ENCODE measurements around the gene MBD3L1.

MBD3L1 gene

GRCh38 chr19:8832132-8833021 lies at the start of gene MBD3L1, which contains the start of gene ZNF558:
MBD3L1 (plus strand) TSS chr19:8832377; CDS start chr19:8842679, 10,302 bp downstream.
ZNF558 (minus strand) TSS chr19:8832304; CDS start chr19:8822659, 9,645 bp downstream.
- peak; percentile 93 for DNase-seq (ENCODE audit: low read depth)

- DNase-seq (ENCODE audit: low read depth): no peak
Observed at GRCh38 chr19:8794823-8795222, 37.4 kb upstream of the MBD3L1 start.

GRCh38 chr19:8806661-8807060 lies 25.5 kb upstream of the MBD3L1 start:
- no peak for DNase-seq (ENCODE audit: low read depth)

- peak; percentile 18 for DNase-seq (ENCODE audit: low read depth)
Observed at GRCh38 chr19:8811315-8812172, 20.6 kb upstream of the MBD3L1 start.

GRCh38 chr19:8814176-8814575 lies 18.0 kb upstream of the MBD3L1 start:
- DNase-seq (ENCODE audit: low read depth): no peak

GRCh38 chr19:8815780-8816179 lies 16.4 kb upstream of the MBD3L1 start:
- DNase-seq (ENCODE audit: low read depth): no peak

- DNase-seq (ENCODE audit: low read depth): no peak
Observed at GRCh38 chr19:8820234-8820633, 11.9 kb upstream of the MBD3L1 start.

- DNase-seq (ENCODE audit: low read depth): no peak
Observed at GRCh38 chr19:8821748-8822241, 10.4 kb upstream of the MBD3L1 start.

GRCh38 chr19:8826371-8826770 lies 5.8 kb upstream of the MBD3L1 start:
- DNase-seq (ENCODE audit: low read depth): no peak

GRCh38 chr19:8827277-8827676 lies 4.9 kb upstream of the MBD3L1 start:
- DNase-seq (ENCODE audit: low read depth): no peak

GRCh38 chr19:8831373-8831772 lies 804 bp upstream of the MBD3L1 start:
- no peak for DNase-seq (ENCODE audit: low read depth)

GRCh38 chr19:8831832-8832131 lies 395 bp upstream of the MBD3L1 start:
- DNase-seq (ENCODE audit: low read depth): no peak

GRCh38 chr19:8835446-8835845 lies 3.3 kb downstream of the MBD3L1 start:
- DNase-seq (ENCODE audit: low read depth): no peak

- DNase-seq (ENCODE audit: low read depth): no peak
Observed at GRCh38 chr19:8835877-8836276, 3.7 kb downstream of the MBD3L1 start.

- no peak for DNase-seq (ENCODE audit: low read depth)
Observed at GRCh38 chr19:8840708-8841107, 8.5 kb downstream of the MBD3L1 start.

- DNase-seq (ENCODE audit: low read depth): no peak
Observed at GRCh38 chr19:8846819-8847218, 14.6 kb downstream of the MBD3L1 start.

- DNase-seq (ENCODE audit: low read depth): no peak
Observed at GRCh38 chr19:8849232-8849631, 17.1 kb downstream of the MBD3L1 start.

- no peak for DNase-seq (ENCODE audit: low read depth)
Observed at GRCh38 chr19:8850488-8850887, 18.3 kb downstream of the MBD3L1 start.

GRCh38 chr19:8858260-8858659 lies 26.1 kb downstream of the MBD3L1 start:
- DNase-seq (ENCODE audit: low read depth): no peak

GRCh38 chr19:8866344-8866743 lies 34.2 kb downstream of the MBD3L1 start:
- no peak for DNase-seq (ENCODE audit: low read depth)

GRCh38 chr19:8877854-8878705 lies 45.9 kb downstream of the MBD3L1 start:
- DNase-seq (ENCODE audit: low read depth): peak; percentile 10
